Measurements from ENCODE around the gene CCDC183. TPM values are rescaled to one million over a fixed set of nuclear protein-coding genes. Genes with fewer than 3 reads are reported as not detected.

Gene CCDC183
- total and polyA plus RNA-seq, 8 donors, result 2.4 to 10.7 (median 3.1) TPM

DNA sequence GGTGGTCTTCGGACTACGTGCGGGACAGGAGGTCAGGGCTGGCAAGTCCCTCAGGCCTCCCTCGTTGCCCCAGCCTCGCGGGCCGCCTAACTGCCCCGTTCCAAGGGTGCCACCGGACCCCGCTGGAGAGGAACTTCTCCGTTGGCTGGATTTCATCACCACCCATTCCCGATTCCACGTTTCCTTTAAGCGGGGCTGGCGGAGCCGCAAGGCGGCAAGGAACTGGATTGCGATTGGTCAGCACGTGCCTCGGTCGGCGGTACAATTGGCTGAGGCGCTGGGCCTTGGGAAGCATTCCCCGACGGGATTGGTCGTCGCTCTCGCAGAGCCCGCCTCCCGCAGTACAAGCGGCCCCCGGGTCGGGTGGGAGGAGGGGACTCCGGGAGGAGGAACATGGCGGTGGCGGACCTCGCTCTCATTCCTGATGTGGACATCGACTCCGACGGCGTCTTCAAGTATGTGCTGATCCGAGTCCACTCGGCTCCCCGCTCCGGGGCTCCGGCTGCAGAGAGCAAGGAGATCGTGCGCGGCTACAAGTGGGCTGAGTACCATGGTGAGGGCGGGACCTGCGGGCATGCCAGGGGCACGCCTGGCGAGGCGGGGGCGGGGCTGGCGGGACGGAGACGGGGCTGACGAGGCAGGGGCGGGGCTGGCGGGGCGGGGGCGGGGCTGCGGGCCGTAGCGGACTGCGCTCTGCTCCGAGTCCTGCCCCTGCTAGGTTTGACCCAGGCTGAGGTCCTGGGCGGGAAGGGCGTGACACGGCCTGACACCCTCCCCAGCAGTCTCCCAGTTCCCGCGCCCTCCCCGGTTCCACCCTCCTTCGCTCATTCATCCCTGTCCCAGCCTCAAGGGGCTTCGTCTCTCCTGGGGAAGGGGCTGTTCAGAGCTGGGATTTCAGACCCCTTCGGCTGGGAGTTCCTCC is 53.2 kb downstream of the CCDC183 start, which contains the start of gene PHPT1:
Gene PHPT1, plus strand, starts transcription at position 372 of the 922 bp plus-strand sequence. Its CDS starts 22 bp downstream, at position 394.
- H3K4me1 ChIP-seq, result peaks cover 24 to 25% (median 24%) of the 10 kb centered on the region in 3 donors
- peak; percentile 80 to 90 (median 82) for ATAC-seq
- TF ChIP-seq, protein P1, sequence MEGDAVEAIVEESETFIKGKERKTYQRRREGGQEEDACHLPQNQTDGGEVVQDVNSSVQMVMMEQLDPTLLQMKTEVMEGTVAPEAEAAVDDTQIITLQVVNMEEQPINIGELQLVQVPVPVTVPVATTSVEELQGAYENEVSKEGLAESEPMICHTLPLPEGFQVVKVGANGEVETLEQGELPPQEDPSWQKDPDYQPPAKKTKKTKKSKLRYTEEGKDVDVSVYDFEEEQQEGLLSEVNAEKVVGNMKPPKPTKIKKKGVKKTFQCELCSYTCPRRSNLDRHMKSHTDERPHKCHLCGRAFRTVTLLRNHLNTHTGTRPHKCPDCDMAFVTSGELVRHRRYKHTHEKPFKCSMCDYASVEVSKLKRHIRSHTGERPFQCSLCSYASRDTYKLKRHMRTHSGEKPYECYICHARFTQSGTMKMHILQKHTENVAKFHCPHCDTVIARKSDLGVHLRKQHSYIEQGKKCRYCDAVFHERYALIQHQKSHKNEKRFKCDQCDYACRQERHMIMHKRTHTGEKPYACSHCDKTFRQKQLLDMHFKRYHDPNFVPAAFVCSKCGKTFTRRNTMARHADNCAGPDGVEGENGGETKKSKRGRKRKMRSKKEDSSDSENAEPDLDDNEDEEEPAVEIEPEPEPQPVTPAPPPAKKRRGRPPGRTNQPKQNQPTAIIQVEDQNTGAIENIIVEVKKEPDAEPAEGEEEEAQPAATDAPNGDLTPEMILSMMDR (IDR thresholded peaks at IDR 0.05), result no peak
- H3K9me3 ChIP-seq, result no peaks in the 10 kb centered on the region
- DNase-seq, result peak; percentile 96 to 100 (median 99)
- H3K27me3 ChIP-seq, result no peaks in the 10 kb centered on the region
- H3K36me3 ChIP-seq, result peaks cover 0 to 10% (median 0%) of the 10 kb centered on the region in 3 donors
- H3K27ac ChIP-seq, result peak within 1 kb of the TSS; percentile 74 to 93 (median 90)
- intact Hi-C loops (cut with DNase I), result loop anchor here in 2 of 3 donors (10.0 kb wide), 2 partner anchors 54 to 96 kb away; partner anchors contain the start of genes C8G (in 1 of the 2), CCDC183 (in 1 of the 2), FBXW5 (in 1 of the 2) and TMEM141 (in 1 of the 2)
- 0 to 1% methylated on average over 60 to 77 of the region's 77 CpGs for WGBS, 2 donors
- FAIRE-seq, result peak; percentile 94
- peak within 1 kb of the TSS; percentile 66 to 94 (median 90) for H3K4me3 ChIP-seq

DNA sequence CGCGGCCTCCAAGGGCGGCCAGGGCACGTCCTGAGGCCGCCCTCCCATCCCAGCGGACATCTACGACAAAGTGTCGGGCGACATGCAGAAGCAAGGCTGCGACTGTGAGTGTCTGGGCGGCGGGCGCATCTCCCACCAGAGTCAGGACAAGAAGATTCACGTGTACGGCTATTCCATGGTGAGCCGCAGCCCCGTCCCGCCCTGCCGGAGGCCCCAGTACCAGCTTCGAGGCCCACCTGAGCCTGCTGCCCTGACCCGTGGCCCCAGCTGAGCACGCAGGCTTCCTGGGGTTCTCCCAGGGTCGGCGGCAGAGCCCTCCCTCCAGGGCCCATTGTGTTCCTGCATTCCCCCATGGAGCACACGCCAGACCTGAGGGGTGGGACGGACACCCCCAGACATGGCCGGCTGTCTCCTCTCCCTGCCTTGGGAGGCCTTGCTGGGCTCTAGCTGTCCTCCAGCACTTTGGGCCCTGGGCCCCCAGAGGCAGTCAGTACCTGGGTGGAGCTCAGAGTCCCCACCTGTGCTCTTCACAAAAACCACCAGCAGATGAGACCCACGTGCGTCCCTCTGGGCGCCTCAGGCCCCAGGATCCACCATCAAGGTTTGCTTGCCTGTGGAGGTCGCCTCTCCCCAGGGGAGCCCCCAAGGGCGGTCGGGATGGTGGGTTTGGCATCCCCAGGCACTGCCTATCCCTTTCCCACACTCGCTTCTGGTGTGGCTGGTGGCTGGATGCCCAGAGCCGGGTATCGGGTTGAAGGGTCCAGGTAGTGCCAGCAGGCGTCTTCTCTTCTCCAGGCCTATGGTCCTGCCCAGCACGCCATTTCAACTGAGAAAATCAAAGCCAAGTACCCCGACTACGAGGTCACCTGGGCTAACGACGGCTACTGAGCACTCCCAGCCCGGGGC is 54.1 kb downstream of the CCDC183 start:
- intact Hi-C loops (cut with DNase I), result loop anchor here in 2 of 3 donors (10.0 kb wide), 2 partner anchors 55 to 95 kb away; partner anchors contain the start of genes C8G (in 1 of the 2), CCDC183 (in 1 of the 2), FBXW5 (in 1 of the 2) and TMEM141 (in 1 of the 2)
- ATAC-seq, result no peak
- TF ChIP-seq, protein P1 (IDR thresholded peaks at IDR 0.05), result no peak
- H3K36me3 ChIP-seq, result peaks cover 0 to 10% (median 0%) of the 10 kb centered on the region in 3 donors
- peak in 4 of 6 donors; percentile 31 to 86 (median 53) for DNase-seq
- H3K27me3 ChIP-seq, result no peaks in the 10 kb centered on the region
- peak overlapping the region in 3 of 4 donors; percentile 74 to 91 (median 89) for H3K27ac ChIP-seq
- 33 to 37% methylated on average over 38 to 43 of the region's 43 CpGs for WGBS, 2 donors
- no peak for FAIRE-seq
- H3K4me3 ChIP-seq, result peak overlapping the region; percentile 66 to 94 (median 90)
- peaks cover 24 to 25% (median 24%) of the 10 kb centered on the region in 3 donors for H3K4me1 ChIP-seq
- H3K9me3 ChIP-seq, result no peaks in the 10 kb centered on the region

DNA sequence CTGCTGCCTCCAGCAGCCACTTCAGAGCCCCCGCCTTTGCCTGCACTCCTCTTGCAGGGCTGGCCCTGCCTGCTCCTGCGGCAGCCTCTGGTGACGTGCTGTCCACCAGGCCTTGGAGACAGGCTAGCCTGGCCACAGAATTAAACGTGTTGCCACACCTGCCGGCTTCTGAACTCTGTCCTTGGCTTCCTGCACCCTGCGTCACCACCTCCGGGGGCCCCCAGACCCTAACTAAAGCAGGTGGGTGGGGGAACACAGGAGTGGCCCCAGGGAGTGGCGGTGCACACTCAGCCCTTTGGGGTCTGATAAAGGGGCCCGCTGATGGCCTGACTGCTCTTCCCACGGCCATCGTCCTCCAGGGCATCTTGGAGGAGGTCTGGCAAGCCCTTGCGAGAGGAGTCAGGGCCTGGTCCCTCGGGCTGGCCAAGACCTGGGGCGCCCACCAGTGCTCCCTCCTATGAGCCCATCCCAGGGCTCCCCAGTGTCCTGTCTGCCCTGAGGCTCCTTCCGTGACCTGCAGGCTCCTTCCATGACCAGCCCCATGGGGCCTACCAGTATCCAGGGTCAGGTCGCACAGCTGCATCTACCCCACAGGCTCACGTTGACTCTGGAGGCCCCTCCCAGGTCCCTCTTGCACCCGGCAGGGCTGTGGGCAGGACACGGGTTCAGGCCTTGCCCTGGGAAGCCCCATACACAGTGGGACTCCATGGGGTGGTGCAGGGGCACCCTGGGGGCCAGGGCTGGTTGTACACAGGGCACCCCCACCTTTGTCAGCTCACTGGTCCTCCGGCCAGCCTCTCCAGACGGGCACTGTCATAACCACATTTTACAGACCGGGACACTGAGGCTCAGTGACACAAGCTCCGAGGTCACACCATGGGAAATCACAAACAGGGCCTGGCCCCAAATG is 55.0 kb downstream of the CCDC183 start:
- intact Hi-C loops (cut with DNase I), result no loop called here
- ATAC-seq, result no peak
- DNase-seq, result peak; percentile 37 to 82 (median 56)
- 71% methylated on average over 21 to 23 of the region's 23 CpGs for WGBS, 2 donors
- TF ChIP-seq, protein P1 (IDR thresholded peaks at IDR 0.05), result no peak
- Histone ChIP-seq H3K27me3 (no peaks in the 10 kb centered on the region), H3K4me1 (peaks cover 24 to 25% (median 24%) of the 10 kb centered on the region in 3 donors), H3K27ac (peak overlapping the region in 2 of 4 donors; percentile 28 to 42), H3K9me3 (no peaks in the 10 kb centered on the region), H3K4me3 (peak overlapping the region in 1 of 4 donors; percentile 94), H3K36me3 (peaks cover 0 to 10% (median 0%) of the 10 kb centered on the region in 3 donors)
- FAIRE-seq, result no peak

All from pancreas (tissue), 10 donors.